Measurements from ENCODE around the gene IFT74.

IFT74 gene

GRCh38 chr9:26975728-26976707, 19.8 kb downstream of the IFT74 start:
- peak; percentile 25; the same call in 1 of the 2 replicates for TF ChIP-seq CTCF (IDR thresholded peaks at IDR 0.05)

- no peak for TF ChIP-seq CTCF (IDR thresholded peaks at IDR 0.05)
Observed at GRCh38 chr9:26983340-26983739, 27.1 kb downstream of the IFT74 start.

GRCh38 chr9:26995810-26996209, 39.6 kb downstream of the IFT74 start:
- no peak for TF ChIP-seq CTCF (IDR thresholded peaks at IDR 0.05)

- no peak for TF ChIP-seq CTCF (IDR thresholded peaks at IDR 0.05)
Observed at GRCh38 chr9:27003426-27004077, 47.3 kb downstream of the IFT74 start.

GRCh38 chr9:27005491-27005890, 49.3 kb downstream of the IFT74 start, which contains the start of gene LRRC19:
Gene LRRC19 (minus strand): TSS chr9:27005672. CDS start chr9:26999694, 5,978 bp downstream.
- no peak for TF ChIP-seq CTCF (IDR thresholded peaks at IDR 0.05)

- TF ChIP-seq CTCF (IDR thresholded peaks at IDR 0.05) = no peak
Observed at GRCh38 chr9:27019589-27019988, 63.4 kb downstream of the IFT74 start.

GRCh38 chr9:27022920-27023319, 66.7 kb downstream of the IFT74 start:
- no peak for TF ChIP-seq CTCF (IDR thresholded peaks at IDR 0.05)
